Body of pancreas (tissue), 4 donors: Measurements from ENCODE around the gene OR2V1.
"Not testable (repeated sequence)": the region's sequence is repeated elsewhere in the genome, so short reads cannot be mapped to it uniquely, and the experiment has no call there.

Source experiments
- POLR2A ChIP-seq, 3 donors: fragments of 450-650 bp; IDR thresholded peaks; one replicate each; pipeline ENCODE4 v1.6.1; 2016; ENCODE audit warnings: antibody characterized with exemption in 3 of 3, mild to moderate bottlenecking in 2 of 3
- TF ChIP-seq, protein P1 (sequence below), 7 experiments: fragments of 450-650 bp in 4 of 7; fragments of 200-600 bp in 3 of 7; sonication (generic) in 3 of 7; IDR thresholded peaks; one replicate each; pipeline ENCODE4 v1.5.1; 2016 to 2019; ENCODE audit warnings: antibody characterized with exemption in 7 of 7

DNA sequence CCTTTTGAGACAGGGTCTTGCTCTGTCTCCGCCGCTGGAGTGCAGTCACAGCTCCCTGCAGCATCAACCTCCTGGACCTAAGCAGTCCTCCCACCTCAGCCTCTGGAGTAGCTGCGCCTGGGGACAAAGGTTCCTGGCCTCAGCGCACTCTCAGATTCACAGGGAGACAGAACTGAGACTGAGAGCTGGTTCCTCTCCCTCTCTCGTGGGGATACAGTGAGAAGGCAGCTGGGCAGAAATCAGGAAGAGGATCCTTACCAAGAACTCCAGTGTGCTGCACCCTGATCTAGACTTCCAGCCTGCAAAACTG lies 26.8 kb downstream of the OR2V1 start:
- TF ChIP-seq, protein P1, sequence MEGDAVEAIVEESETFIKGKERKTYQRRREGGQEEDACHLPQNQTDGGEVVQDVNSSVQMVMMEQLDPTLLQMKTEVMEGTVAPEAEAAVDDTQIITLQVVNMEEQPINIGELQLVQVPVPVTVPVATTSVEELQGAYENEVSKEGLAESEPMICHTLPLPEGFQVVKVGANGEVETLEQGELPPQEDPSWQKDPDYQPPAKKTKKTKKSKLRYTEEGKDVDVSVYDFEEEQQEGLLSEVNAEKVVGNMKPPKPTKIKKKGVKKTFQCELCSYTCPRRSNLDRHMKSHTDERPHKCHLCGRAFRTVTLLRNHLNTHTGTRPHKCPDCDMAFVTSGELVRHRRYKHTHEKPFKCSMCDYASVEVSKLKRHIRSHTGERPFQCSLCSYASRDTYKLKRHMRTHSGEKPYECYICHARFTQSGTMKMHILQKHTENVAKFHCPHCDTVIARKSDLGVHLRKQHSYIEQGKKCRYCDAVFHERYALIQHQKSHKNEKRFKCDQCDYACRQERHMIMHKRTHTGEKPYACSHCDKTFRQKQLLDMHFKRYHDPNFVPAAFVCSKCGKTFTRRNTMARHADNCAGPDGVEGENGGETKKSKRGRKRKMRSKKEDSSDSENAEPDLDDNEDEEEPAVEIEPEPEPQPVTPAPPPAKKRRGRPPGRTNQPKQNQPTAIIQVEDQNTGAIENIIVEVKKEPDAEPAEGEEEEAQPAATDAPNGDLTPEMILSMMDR (IDR thresholded peaks at IDR 0.05): not testable (repeated sequence)
- TF ChIP-seq POLR2A (IDR thresholded peaks at IDR 0.05): not testable (repeated sequence)
